HepG2 (cell line): ENCODE measurements around the gene GJC1. TPM values are rescaled to one million over a fixed set of nuclear protein-coding genes. Genes with fewer than 3 reads are reported as not detected.

Source experiments
- ATAC-seq: fragments of 200-7000 bp; cut with Tn5 transposase; 3 replicates; pipeline ENCODE4 v1.9.1; 2020; ENCODE audit warnings: mild to moderate bottlenecking, moderate library complexity
- BruUV-seq: library from RNA; stranded (reverse); fragments of 400-500 nt; replicated peaks from 2 replicates; lab custom pipeline; 2021; lab: Mats Ljungman, UMichigan
- CTCF ChIA-PET: fragments of 300-600 bp; formaldehyde crosslinking; extraction: SDS; loops from one replicate; lab custom pipeline; 2021; ENCODE audit warnings: low total read pairs, inconsistent platforms, low intra/inter-chr PET ratio; lab: Yijun Ruan, JAX
- POLR2A ChIA-PET: fragments of 350-600 bp; sonication (Branson Sonifier 250); formaldehyde crosslinking; loops from one replicate; lab custom pipeline; 2020; ENCODE audit warnings: antibody characterized with exemption, inconsistent platforms; lab: Yijun Ruan, JAX
- DNase-seq: peaks from one replicate; pipeline ENCODE4 v3.0.0-alpha.2; 2015; ENCODE audit warnings: low spot score
- FAIRE-seq: peaks from 3 replicates; lab custom pipeline; 2011; peaks lifted over from hg19 to GRCh38; lab: Jason Lieb, UNC
- H2AFZ ChIP-seq: one replicate; pipeline ENCODE4 v1.6.1; 2011; ENCODE audit warnings: low read length, inconsistent platforms
- H3K27ac ChIP-seq: fragments of 300-600 bp; 3 replicates; pipeline ENCODE4 v1.8.0; 2011; ENCODE audit warnings: mixed run types, mild to moderate bottlenecking, mixed read lengths, low read length, inconsistent platforms; ENCODE audit not compliant: insufficient read depth; ENCODE audit errors: extremely low read length
- H3K27me3 ChIP-seq, 2 experiments: fragments of 200-600 bp in 1 of 2; 2 replicates in 1 of 2; 3 replicates in 1 of 2; pipeline versions ENCODE4 v1.6.0 to v1.8.0; 2011; ENCODE audit warnings: low read length in 2 of 2, mild to moderate bottlenecking in 2 of 2, moderate library complexity in 2 of 2, inconsistent platforms in 1 of 2; ENCODE audit not compliant: insufficient read depth in 2 of 2, control insufficient read depth in 1 of 2
- H3K36me3 ChIP-seq, 2 experiments: fragments of 200-600 bp in 1 of 2; replicated peaks in 1 of 2; 2 replicates in 1 of 2; 3 replicates in 1 of 2; pipeline versions ENCODE4 v1.5.1 to v1.8.0; 2011; ENCODE audit warnings: low read length in 2 of 2, inconsistent platforms in 1 of 2; ENCODE audit not compliant: insufficient read depth in 2 of 2, control insufficient read depth in 1 of 2
- H3K4me1 ChIP-seq: 2 replicates; pipeline ENCODE4 v1.5.1; 2012; ENCODE audit warnings: low read length, inconsistent platforms; ENCODE audit not compliant: insufficient read depth
- H3K4me2 ChIP-seq: 2 replicates; pipeline ENCODE4 v1.6.0; 2011; ENCODE audit warnings: low read depth, low read length, inconsistent platforms
- H3K4me3 ChIP-seq, 3 experiments: fragments of 200-600 bp in 1 of 3; sonication (generic), shearing (Covaris generic) in 1 of 3; replicated peaks in 1 of 3; 2 replicates each; pipeline ENCODE4 v1.5.1; 2011 to 2016; ENCODE audit warnings: low read length in 3 of 3, inconsistent platforms in 2 of 3, low read depth in 2 of 3, mild to moderate bottlenecking in 2 of 3, control low read depth in 1 of 3, mixed read lengths in 1 of 3; ENCODE audit not compliant: insufficient read depth in 1 of 3
- H3K79me2 ChIP-seq: one replicate; pipeline ENCODE4 v1.6.1; 2011; ENCODE audit warnings: low read length, inconsistent platforms; ENCODE audit not compliant: insufficient read depth
- H3K9ac ChIP-seq: 2 replicates; pipeline ENCODE4 v1.6.0; 2011; ENCODE audit warnings: mild to moderate bottlenecking, low read depth, low read length, inconsistent platforms; ENCODE audit not compliant: insufficient read depth
- H3K9me3 ChIP-seq: 2 replicates; pipeline ENCODE4 v1.5.1; 2012; ENCODE audit warnings: mild to moderate bottlenecking, low read length
- H4K20me1 ChIP-seq: 2 replicates; pipeline ENCODE4 v1.6.0; 2011; ENCODE audit warnings: inconsistent platforms, mild to moderate bottlenecking, low read length, moderate library complexity; ENCODE audit not compliant: insufficient read depth
- ELF1 ChIP-seq: sonication (generic); formaldehyde crosslinking; IDR thresholded peaks from 2 replicates; pipeline ENCODE4 v1.4.0; 2020; ENCODE audit warnings: missing genetic modification reagents
- GATAD1 ChIP-seq: IDR thresholded peaks from 2 replicates; pipeline ENCODE4 v1.6.1; 2016; ENCODE audit warnings: missing genetic modification reagents, missing compliant biosample characterization
- PRDM10 ChIP-seq: sonication (generic); formaldehyde crosslinking; IDR thresholded peaks from 2 replicates; pipeline ENCODE4 v1.4.0; 2020; ENCODE audit warnings: low read depth, missing genetic modification reagents
- SIN3B ChIP-seq: fragments of 150-350 bp; IDR thresholded peaks from 2 replicates; pipeline ENCODE4 v1.6.1; 2014; ENCODE audit warnings: low read length
- SNAI1 ChIP-seq: sonication (generic); formaldehyde crosslinking; IDR thresholded peaks from 2 replicates; pipeline ENCODE4 v1.5.0; 2020; ENCODE audit warnings: mild to moderate bottlenecking, missing genetic modification reagents, borderline replicate concordance
- ZNF263 ChIP-seq: sonication (generic); formaldehyde crosslinking; IDR thresholded peaks from 2 replicates; pipeline ENCODE4 v1.4.0; 2020; ENCODE audit warnings: missing genetic modification reagents
- ZNF382 ChIP-seq: sonication (generic); formaldehyde crosslinking; IDR thresholded peaks from 2 replicates; pipeline ENCODE4 v1.5.0; 2020; ENCODE audit warnings: missing genetic modification reagents, mild to moderate bottlenecking, borderline replicate concordance
- WGBS: methylation state at CpG from one replicate; pipeline ENCODE4 v1.1.6; 2017; ENCODE audit warnings: low lambda C conversion rate; 5-methylcytosine and 5-hydroxymethylcytosine counted together
- in situ Hi-C: cut with HindIII; loops from 2 replicates; pipeline ENCODE4 v1.10.0; 2017; ENCODE audit warnings: low pct_unique_long_range_greater_than_20kb; ENCODE audit not compliant: extremely low pct_ligation_motif_present
- intact Hi-C: fragments of 100-400 bp; cut with micrococcal nuclease; formaldehyde crosslinking; loops from one replicate; pipeline ENCODE4 v1.10.0; 2022; ENCODE audit not compliant: unreplicated experiment
- polyA plus RNA-seq, 8 experiments: library from polyadenylated mRNA; depleted of rRNA in 3 of 8; stranded (reverse) in 7 of 8; unstranded in 1 of 8; fragments of >200 nt; fragmentation: Illumina TruSeq in 4 of 8; extraction: Trizol in 4 of 8; gene quantifications; 2 replicates each; pipeline versions ENCODE4 v1.2.1 to v1.2.3, GENCODE V29; 2011 to 2016; ENCODE audit warnings: low read depth in 4 of 8, missing spikeins in 1 of 8, mixed read lengths in 1 of 8; ENCODE audit not compliant: insufficient read depth in 1 of 8
- total RNA-seq, 5 experiments: library from RNA; depleted of rRNA; stranded (reverse); fragments of >200 nt; fragmentation: Illumina TruSeq; extraction: Trizol; gene quantifications; 2 replicates each; pipeline ENCODE4 v1.2.3, GENCODE V29; 2016; ENCODE audit warnings: low read depth in 1 of 5
- TF ChIP-seq, protein P1 (sequence below): sonication (generic); formaldehyde crosslinking; IDR thresholded peaks from 2 replicates; pipeline ENCODE4 v1.5.1; 2020; ENCODE audit warnings: missing genetic modification reagents, mild to moderate bottlenecking, borderline replicate concordance
- TF ChIP-seq, protein P2 (sequence below): sonication (generic); formaldehyde crosslinking; IDR thresholded peaks from 2 replicates; pipeline ENCODE4 v1.4.0; 2020; ENCODE audit warnings: missing genetic modification reagents

Gene GJC1
- total and polyA plus RNA-seq, 2 of the 13 experiments (the other 11 are each of a cell fraction or from before 2014, with no cell fraction given): 1.7 TPM

- POLR2A ChIA-PET: no interaction called here
- no peak for ATAC-seq
- FAIRE-seq: no peak
- H3K79me2 ChIP-seq: no peaks in the 10 kb centered on the region
- H3K4me3 ChIP-seq: no peak overlapping the region
- no peaks in the 10 kb centered on the region for H4K20me1 ChIP-seq
- BruUV-seq: no TSS peak
- peaks cover 11 to 22% of the 10 kb centered on the region in 2 experiments; a peak in 4 of 5 replicates for H3K36me3 ChIP-seq
- intact Hi-C loops (no loop called here), in situ Hi-C loops (no loop called here)
- 84% methylated on average over 7 of the region's 7 CpGs for WGBS
- no peak overlapping the region for H3K9ac ChIP-seq
- no peak overlapping the region for H3K4me2 ChIP-seq
- H3K9me3 ChIP-seq: no peaks in the 10 kb centered on the region
- DNase-seq: no peak
- no peak overlapping the region for H3K27ac ChIP-seq
- TF ChIP-seq ELF1 (no peak), ZNF382 (CRISPR knock-in tag) (no peak)
- TF ChIP-seq, protein P1, sequence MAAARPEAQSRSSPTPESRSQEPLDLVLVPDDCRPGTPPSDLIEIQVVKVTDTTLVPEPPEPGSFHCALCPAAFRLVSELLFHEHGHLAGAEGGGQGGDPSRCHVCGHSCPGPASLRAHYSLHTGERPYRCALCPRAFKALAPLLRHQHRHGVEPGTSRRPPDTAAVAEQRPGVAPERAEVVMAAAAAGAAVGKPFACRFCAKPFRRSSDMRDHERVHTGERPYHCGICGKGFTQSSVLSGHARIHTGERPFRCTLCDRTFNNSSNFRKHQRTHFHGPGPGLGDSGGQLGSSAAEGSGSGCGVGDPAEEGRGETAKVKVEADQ (CRISPR knock-in tag): no peak
- no peak overlapping the region for H2AFZ ChIP-seq
- peaks cover 16% of the 10 kb centered on the region for H3K4me1 ChIP-seq
- no peaks in the 10 kb centered on the region for H3K27me3 ChIP-seq
- CTCF ChIA-PET: no interaction called here
Measured at GRCh38 chr17:44751331-44751730, 78.8 kb downstream of the GJC1 start.

DNA sequence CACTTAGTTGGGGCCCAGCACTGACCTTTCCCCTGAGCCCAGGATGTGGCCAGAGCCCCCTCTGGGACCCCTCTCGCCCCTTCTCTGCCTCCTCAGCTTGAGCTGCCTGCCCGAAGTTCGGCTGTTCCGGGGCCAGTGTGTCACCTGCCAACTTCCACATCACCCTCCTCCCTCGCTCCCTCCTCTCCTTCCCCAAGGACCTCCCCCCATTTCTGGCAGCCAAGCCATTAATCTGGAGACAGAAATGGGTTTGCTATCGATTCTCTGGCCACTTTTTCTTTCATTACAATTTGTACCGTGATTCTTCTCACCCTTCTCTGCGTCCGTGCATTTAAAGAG lies 80.1 kb downstream of the GJC1 start:
- DNase-seq: no peak
- Histone ChIP-seq H3K27me3 (no peaks in the 10 kb centered on the region), H3K9ac (no peak overlapping the region), H2AFZ (no peak overlapping the region), H3K4me1 (peaks cover 16% of the 10 kb centered on the region), H3K36me3 (peaks cover 11 to 22% of the 10 kb centered on the region in 2 experiments; a peak in 4 of 5 replicates), H4K20me1 (no peaks in the 10 kb centered on the region), H3K79me2 (no peaks in the 10 kb centered on the region), H3K27ac (no peak overlapping the region), H3K9me3 (no peaks in the 10 kb centered on the region), H3K4me3 (no peak overlapping the region), H3K4me2 (no peak overlapping the region)
- ChIA-PET CTCF (no interaction called here), POLR2A (no interaction called here)
- no peak for ATAC-seq
- WGBS: 86% methylated on average over 9 of the region's 9 CpGs
- intact Hi-C loops (no loop called here), in situ Hi-C loops (no loop called here)
- BruUV-seq: no TSS peak
- FAIRE-seq: no peak
- TF ChIP-seq SNAI1 (CRISPR knock-in tag): no peak
- no peak for TF ChIP-seq GATAD1 (CRISPR knock-in tag)
- TF ChIP-seq SIN3B: no peak
- TF ChIP-seq, protein P2, sequence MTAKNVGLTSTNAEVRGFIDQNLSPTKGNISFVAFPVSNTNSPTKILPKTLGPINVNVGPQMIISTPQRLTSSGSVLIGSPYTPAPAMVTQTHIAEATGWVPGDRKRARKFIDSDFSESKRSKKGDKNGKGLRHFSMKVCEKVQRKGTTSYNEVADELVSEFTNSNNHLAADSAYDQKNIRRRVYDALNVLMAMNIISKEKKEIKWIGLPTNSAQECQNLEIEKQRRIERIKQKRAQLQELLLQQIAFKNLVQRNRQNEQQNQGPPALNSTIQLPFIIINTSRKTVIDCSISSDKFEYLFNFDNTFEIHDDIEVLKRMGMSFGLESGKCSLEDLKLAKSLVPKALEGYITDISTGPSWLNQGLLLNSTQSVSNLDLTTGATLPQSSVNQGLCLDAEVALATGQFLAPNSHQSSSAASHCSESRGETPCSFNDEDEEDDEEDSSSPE (CRISPR knock-in tag): no peak
- no peak for TF ChIP-seq PRDM10 (CRISPR knock-in tag)
- TF ChIP-seq ZNF263 (CRISPR knock-in tag): no peak
